GM23338 (cell line): ENCODE data around the gene S100B. TPM values are rescaled to one million over a fixed set of nuclear protein-coding genes. Genes with fewer than 3 reads are reported as not detected.

Source experiments
- ATAC-seq: fragments of 200-7000 bp; cut with Tn5 transposase; 3 replicates; pipeline ENCODE4 v1.9.1; 2020
- DNase-seq: peaks from one replicate; pipeline ENCODE4 v3.0.0-alpha.2; 2015; ENCODE audit warnings: low spot score
- H2AFZ ChIP-seq: fragments of 200-600 bp; sonication (generic); 2 replicates; pipeline ENCODE4 v1.8.0; 2016; ENCODE audit warnings: antibody characterized with exemption, mild to moderate bottlenecking, moderate library complexity
- H3F3A ChIP-seq: fragments of 200-600 bp; sonication (generic); replicated peaks from 2 replicates; pipeline ENCODE4 v1.8.0; 2017; ENCODE audit warnings: antibody characterized with exemption, mixed run types, low read depth
- H3K27ac ChIP-seq: fragments of 200-600 bp; sonication (generic); 2 replicates; pipeline ENCODE4 v1.6.1; 2016; ENCODE audit warnings: low read depth
- H3K27me3 ChIP-seq: fragments of 200-600 bp; sonication (generic); 2 replicates; pipeline ENCODE4 v1.8.0; 2016; ENCODE audit warnings: mild to moderate bottlenecking, mixed run types, moderate library complexity; ENCODE audit not compliant: insufficient read depth
- H3K36me3 ChIP-seq: fragments of 200-600 bp; sonication (generic); 2 replicates; pipeline ENCODE4 v1.8.0; 2016; ENCODE audit warnings: mild to moderate bottlenecking; ENCODE audit not compliant: insufficient read depth
- H3K4me1 ChIP-seq: fragments of 200-600 bp; sonication (generic); 2 replicates; pipeline ENCODE4 v1.8.0; 2016; ENCODE audit warnings: mild to moderate bottlenecking, moderate library complexity; ENCODE audit not compliant: insufficient read depth
- H3K4me2 ChIP-seq: fragments of 200-600 bp; sonication (generic); 2 replicates; pipeline ENCODE4 v1.7.1; 2017; ENCODE audit warnings: mixed run types
- H3K4me3 ChIP-seq: fragments of 200-600 bp; sonication (generic); 2 replicates; pipeline ENCODE4 v1.6.1; 2016; ENCODE audit warnings: mixed run types
- H3K79me2 ChIP-seq: fragments of 200-600 bp; sonication (generic); replicated peaks from 2 replicates; pipeline ENCODE4 v1.8.0; 2017; ENCODE audit warnings: mild to moderate bottlenecking; ENCODE audit not compliant: insufficient read depth
- H3K9me2 ChIP-seq: fragments of 200-600 bp; sonication (generic); 2 replicates; pipeline ENCODE4 v1.8.0; 2017; ENCODE audit not compliant: insufficient read depth
- H4K20me1 ChIP-seq: fragments of 200-600 bp; sonication (generic); replicated peaks from 2 replicates; pipeline ENCODE4 v1.8.0; 2017; ENCODE audit warnings: mild to moderate bottlenecking; ENCODE audit not compliant: insufficient read depth
- H3K27ac Mint-ChIP-seq: 2 replicates; pipeline ENCODE4 v1.8.0; 2020; ENCODE audit warnings: inconsistent platforms, mild to moderate bottlenecking, moderate library complexity, mixed read lengths
- H3K27me3 Mint-ChIP-seq: 3 replicates; pipeline ENCODE4 v1.8.0; 2022; ENCODE audit warnings: low read depth, mild to moderate bottlenecking, moderate library complexity, mixed read lengths, inconsistent platforms; ENCODE audit not compliant: insufficient read depth, poor library complexity
- H3K36me3 Mint-ChIP-seq: 3 replicates; pipeline ENCODE4 v1.8.0; 2021; ENCODE audit warnings: low read depth, mild to moderate bottlenecking, inconsistent platforms, moderate library complexity, mixed read lengths
- H3K4me1 Mint-ChIP-seq: 3 replicates; pipeline ENCODE4 v1.8.0; 2020; ENCODE audit warnings: mild to moderate bottlenecking, inconsistent platforms, mixed read lengths
- H3K4me3 Mint-ChIP-seq: 3 replicates; pipeline ENCODE4 v1.8.0; 2021; ENCODE audit warnings: moderate library complexity, mild to moderate bottlenecking, inconsistent platforms, mixed read lengths
- H3K9me3 Mint-ChIP-seq: 3 replicates; pipeline ENCODE4 v1.8.0; 2020; ENCODE audit warnings: moderate library complexity, mild to moderate bottlenecking, inconsistent platforms, mixed read lengths
- EZH2 ChIP-seq: fragments of 200-600 bp; sonication (generic); IDR thresholded peaks from one replicate; pipeline ENCODE4 v1.8.0; 2017; ENCODE audit warnings: antibody characterized with exemption, mild to moderate bottlenecking, low read depth; ENCODE audit not compliant: unreplicated experiment
- JUNB ChIP-seq: IDR thresholded peaks from one replicate; pipeline ENCODE4 v1.6.1; 2016; ENCODE audit warnings: antibody characterized with exemption; ENCODE audit not compliant: unreplicated experiment
- NANOG ChIP-seq: IDR thresholded peaks from 2 replicates; pipeline ENCODE4 v1.6.1; 2016; ENCODE audit warnings: antibody characterized with exemption, borderline replicate concordance
- REST ChIP-seq: IDR thresholded peaks from one replicate; pipeline ENCODE4 v1.6.1; 2018; ENCODE audit warnings: antibody characterized with exemption; ENCODE audit not compliant: unreplicated experiment
- STAT1 ChIP-seq: IDR thresholded peaks from one replicate; pipeline ENCODE4 v1.6.1; 2016; ENCODE audit warnings: antibody characterized with exemption; ENCODE audit not compliant: unreplicated experiment
- ZNF462 ChIP-seq: fragments of 250-450 bp; sonication (Bioruptor Pico); IDR thresholded peaks from 2 replicates; pipeline ENCODE4 v1.5.0; 2020; ENCODE audit warnings: mild to moderate bottlenecking, moderate library complexity
- polyA plus RNA-seq: library from polyadenylated mRNA; unstranded; fragments of >200 nt; fragmentation: Nextera tagmentation; extraction: Ambion mirVana; gene quantifications from 2 replicates; pipeline ENCODE4 v1.2.1, GENCODE V29; 2016
- total RNA-seq: library from RNA; depleted of rRNA; stranded (reverse); fragments of >200 nt; shearing (Covaris generic); gene quantifications from 2 replicates; pipeline ENCODE4 v1.2.3, GENCODE V29; 2014

Gene S100B
- total and polyA plus RNA-seq, 2 experiments from 2014 or later, result 0.97 to 1.5 TPM

GRCh38 chr21:46596201-46596600, 8.7 kb downstream of the S100B start (continued):
- TF ChIP-seq ZNF462 (CRISPR knock-in tag), result no peak
- no peak for TF ChIP-seq JUNB

DNA sequence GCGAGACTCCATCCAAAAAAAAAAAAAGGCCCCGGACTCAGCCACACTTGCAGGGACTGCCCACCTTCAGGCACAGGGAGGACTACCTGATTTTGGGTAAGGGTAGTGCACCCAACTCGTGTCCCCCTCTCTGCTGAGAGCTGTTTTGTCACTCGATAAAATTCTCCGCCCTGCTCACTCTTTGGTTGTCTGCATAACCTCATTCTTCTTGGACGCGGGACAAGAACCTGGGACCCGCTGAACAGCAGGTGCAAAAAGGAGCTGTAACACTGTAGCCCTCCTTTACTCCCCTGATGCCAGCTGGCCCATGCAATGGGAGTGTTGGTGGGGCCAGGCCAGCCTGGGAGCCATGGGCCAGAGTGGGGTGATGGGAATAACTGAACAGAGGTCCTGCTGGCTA, 10.6 kb downstream of the S100B start:
- Histone ChIP-seq H3K4me2 (no peak overlapping the region), H3K4me1 (no peaks in the 10 kb centered on the region), H4K20me1 (no peaks in the 10 kb centered on the region), H3K79me2 (no peaks in the 10 kb centered on the region), H3K27me3 (no peaks in the 10 kb centered on the region), H3K36me3 (no peaks in the 10 kb centered on the region), H3F3A (no peaks in the 10 kb centered on the region), H3K27ac (no peak overlapping the region), H3K4me3 (no peak overlapping the region), H3K9me2 (no peaks in the 10 kb centered on the region; the same call in 1 of the 2 replicates), H2AFZ (no peak overlapping the region)
- peaks cover 18% of the 10 kb centered on the region; the same call in 2 of the 3 replicates for H3K36me3 Mint-ChIP-seq
- no peak overlapping the region for H3K4me3 Mint-ChIP-seq
- H3K4me1 Mint-ChIP-seq, result no peaks in the 10 kb centered on the region; the same call in 2 of the 3 replicates
- DNase-seq (peak; percentile 52), ATAC-seq (no peak)
- no peaks in the 10 kb centered on the region for H3K27me3 Mint-ChIP-seq
- H3K27ac Mint-ChIP-seq, result no peak overlapping the region
- H3K9me3 Mint-ChIP-seq, result peaks cover 65% of the 10 kb centered on the region
- TF ChIP-seq EZH2, result no peak
- no peak for TF ChIP-seq ZNF462 (CRISPR knock-in tag)
- TF ChIP-seq REST, result no peak
- TF ChIP-seq NANOG, result no peak
- TF ChIP-seq STAT1, result no peak
- no peak for TF ChIP-seq JUNB
